HEK293 (cell line): Measurements from ENCODE around the gene POLD1.

Source experiments
- IKZF3 ChIP-seq: fragments of 450-650 bp; IDR thresholded peaks from 2 replicates; pipeline ENCODE4 v1.5.0; 2018; ENCODE audit warnings: missing biosample characterization, mild to moderate bottlenecking, missing genetic modification characterization, moderate library complexity
- TCF7L2 ChIP-seq: IDR thresholded peaks from 2 replicates; pipeline ENCODE4 v1.6.1; 2011; ENCODE audit warnings: low read depth, mild to moderate bottlenecking, inconsistent platforms, low read length, moderate library complexity, borderline replicate concordance
- ZNF274 ChIP-seq, 2 experiments: fragments of 200-500 bp in 1 of 2; fragments of 450-650 bp in 1 of 2; sonication (Bioruptor generic) in 1 of 2; formaldehyde crosslinking in 1 of 2; IDR thresholded peaks; 2 replicates each; pipeline versions ENCODE4 v1.5.1 to v1.6.1; 2014 to 2016; ENCODE audit warnings: borderline replicate concordance in 1 of 2, inconsistent platforms in 1 of 2, low read length in 1 of 2, missing biosample characterization in 1 of 2, missing genetic modification characterization in 1 of 2
- ZNF629 ChIP-seq: fragments of 450-650 bp; formaldehyde crosslinking; IDR thresholded peaks from 2 replicates; pipeline ENCODE4 v1.5.1; 2017; ENCODE audit warnings: missing biosample characterization, missing genetic modification characterization

- TF ChIP-seq TCF7L2 (no peak), ZNF274 (IDR thresholded peaks at IDR 0.05; ENCODE audit: low read length) (no peak), ZNF274 (tag by site-specific recombination; IDR thresholded peaks at IDR 0.05; ENCODE audit: borderline replicate concordance) (no peak), ZNF629 (tag by site-specific recombination) (no peak), IKZF3 (tag by site-specific recombination) (no peak)
Observed at GRCh38 chr19:50457300-50457699, 73.2 kb downstream of the POLD1 start.
